H9 (cell line): ENCODE data around the gene SMIM3. TPM values are rescaled to one million over a fixed set of nuclear protein-coding genes. Genes with fewer than 3 reads are reported as not detected.

ENCODE experiments used
- DNase-seq: peaks from one replicate; pipeline ENCODE4 v3.0.0-alpha.2; 2017
- H2AFZ ChIP-seq: one replicate; pipeline ENCODE4 v1.6.1; 2013; ENCODE audit warnings: mild to moderate bottlenecking, low read length, control low read depth, moderate library complexity
- H2AK5ac ChIP-seq: 2 replicates; pipeline ENCODE4 v1.6.1; 2013; ENCODE audit warnings: low read length, control low read depth, mixed read lengths; ENCODE audit not compliant: insufficient read length
- H2BK120ac ChIP-seq: one replicate; pipeline ENCODE4 v1.6.1; 2013; ENCODE audit warnings: low read depth, mild to moderate bottlenecking, low read length, control low read depth, inconsistent platforms; ENCODE audit not compliant: poor library complexity, severe bottlenecking
- H2BK12ac ChIP-seq: 2 replicates; pipeline ENCODE4 v1.6.1; 2013; ENCODE audit warnings: low read length, control low read depth, mixed read lengths, low read depth; ENCODE audit not compliant: insufficient read length
- H2BK15ac ChIP-seq: 2 replicates; pipeline ENCODE4 v1.6.1; 2013; ENCODE audit warnings: low read depth, low read length, control low read depth
- H2BK20ac ChIP-seq: one replicate; pipeline ENCODE4 v1.6.1; 2013; ENCODE audit warnings: low read depth, mild to moderate bottlenecking, low read length, control low read depth, inconsistent platforms; ENCODE audit not compliant: poor library complexity, severe bottlenecking
- H2BK5ac ChIP-seq: 2 replicates; pipeline ENCODE4 v1.6.1; 2013; ENCODE audit warnings: low read length, control low read depth, mixed read lengths; ENCODE audit not compliant: insufficient read length
- H3K14ac ChIP-seq: 2 replicates; pipeline ENCODE4 v1.6.1; 2013; ENCODE audit warnings: low read length, control low read depth; ENCODE audit not compliant: insufficient read depth
- H3K18ac ChIP-seq: 2 replicates; pipeline ENCODE4 v1.6.1; 2013; ENCODE audit warnings: low read depth, mild to moderate bottlenecking, mixed read lengths, low read length, control low read depth; ENCODE audit not compliant: insufficient read length
- H3K23ac ChIP-seq: 2 replicates; pipeline ENCODE4 v1.6.1; 2013; ENCODE audit warnings: low read length, control low read depth, mixed read lengths, low read depth; ENCODE audit not compliant: insufficient read length
- H3K23me2 ChIP-seq: 2 replicates; pipeline ENCODE4 v1.6.1; 2013; ENCODE audit warnings: low read depth, mild to moderate bottlenecking, mixed read lengths, low read length, control low read depth; ENCODE audit not compliant: insufficient read length, poor library complexity, severe bottlenecking
- H3K27ac ChIP-seq: 2 replicates; pipeline ENCODE4 v1.5.1; 2013; ENCODE audit warnings: low read length, control low read depth, mixed read lengths, low read depth; ENCODE audit not compliant: insufficient read length
- H3K27me3 ChIP-seq: 2 replicates; pipeline ENCODE4 v1.6.1; 2013; ENCODE audit warnings: low read length, control low read depth, inconsistent platforms; ENCODE audit not compliant: insufficient read depth
- H3K4ac ChIP-seq: 2 replicates; pipeline ENCODE4 v1.6.1; 2013; ENCODE audit warnings: low read depth, mild to moderate bottlenecking, control low read depth, inconsistent platforms, low read length, moderate library complexity
- H3K4me1 ChIP-seq: 2 replicates; pipeline ENCODE4 v1.6.1; 2013; ENCODE audit warnings: low read length, control low read depth, inconsistent platforms; ENCODE audit not compliant: insufficient read depth
- H3K4me2 ChIP-seq: 2 replicates; pipeline ENCODE4 v1.6.1; 2013; ENCODE audit warnings: low read length, control low read depth, mixed read lengths; ENCODE audit not compliant: insufficient read length, insufficient read depth
- H3K56ac ChIP-seq: 2 replicates; pipeline ENCODE4 v1.6.1; 2013; ENCODE audit warnings: low read depth, mild to moderate bottlenecking, mixed read lengths, low read length, control low read depth; ENCODE audit not compliant: insufficient read length
- H3K79me1 ChIP-seq: 2 replicates; pipeline ENCODE4 v1.6.1; 2013; ENCODE audit warnings: low read depth, mild to moderate bottlenecking, moderate library complexity, low read length, control low read depth, inconsistent platforms; ENCODE audit not compliant: insufficient read depth, poor library complexity, severe bottlenecking
- H3K79me2 ChIP-seq: 2 replicates; pipeline ENCODE4 v1.6.1; 2013; ENCODE audit warnings: low read length, control low read depth, inconsistent platforms; ENCODE audit not compliant: insufficient read depth
- H3K9ac ChIP-seq: 2 replicates; pipeline ENCODE4 v1.6.1; 2013; ENCODE audit warnings: low read length, control low read depth, mixed read lengths; ENCODE audit not compliant: insufficient read length; ENCODE audit errors: extremely low read depth
- H3K9me3 ChIP-seq: one replicate; pipeline ENCODE4 v1.6.1; 2013; ENCODE audit warnings: low read depth, low read length, inconsistent platforms; ENCODE audit not compliant: control insufficient read depth
- H3T11ph ChIP-seq: one replicate; pipeline ENCODE4 v1.6.1; 2013; ENCODE audit warnings: mild to moderate bottlenecking, low read length, control low read depth, inconsistent platforms
- H4K20me1 ChIP-seq: one replicate; pipeline ENCODE4 v1.6.1; 2013; ENCODE audit not compliant: control insufficient read depth, insufficient read length, insufficient read depth
- H4K5ac ChIP-seq: 2 replicates; pipeline ENCODE4 v1.6.1; 2013; ENCODE audit warnings: low read depth, mild to moderate bottlenecking, mixed read lengths, low read length, control low read depth; ENCODE audit not compliant: insufficient read length
- H4K8ac ChIP-seq: replicated peaks from 2 replicates; pipeline ENCODE4 v1.6.1; 2013; ENCODE audit warnings: low read length, control low read depth, mixed read lengths, low read depth; ENCODE audit not compliant: insufficient read length
- H4K91ac ChIP-seq: 2 replicates; pipeline ENCODE4 v1.6.1; 2013; ENCODE audit warnings: low read depth, mild to moderate bottlenecking, moderate library complexity, mixed read lengths, low read length, control low read depth; ENCODE audit not compliant: insufficient read length
- H3K27ac Mint-ChIP-seq, 3 experiments: 2 replicates in 2 of 3; 3 replicates in 1 of 3; pipeline ENCODE4 v1.8.0; 2020 to 2021; ENCODE audit warnings: mixed read lengths in 3 of 3, mild to moderate bottlenecking in 1 of 3, moderate library complexity in 1 of 3
- H3K27me3 Mint-ChIP-seq: 2 replicates; pipeline ENCODE4 v1.8.0; 2021; ENCODE audit warnings: low read depth, mild to moderate bottlenecking, moderate library complexity, mixed read lengths
- H3K36me3 Mint-ChIP-seq, 3 experiments: 2 replicates in 2 of 3; 3 replicates in 1 of 3; pipeline ENCODE4 v1.8.0; 2020 to 2021; ENCODE audit warnings: low read depth in 3 of 3, mixed read lengths in 3 of 3; ENCODE audit not compliant: insufficient read depth in 1 of 3
- H3K4me1 Mint-ChIP-seq, 2 experiments: 2 replicates each; pipeline ENCODE4 v1.8.0; 2020; ENCODE audit warnings: mixed read lengths in 2 of 2
- H3K4me3 Mint-ChIP-seq, 2 experiments: 2 replicates in 1 of 2; 3 replicates in 1 of 2; pipeline ENCODE4 v1.8.0; 2020 to 2021; ENCODE audit warnings: mild to moderate bottlenecking in 2 of 2, mixed read lengths in 2 of 2, moderate library complexity in 1 of 2
- H3K9me3 Mint-ChIP-seq, 2 experiments: 2 replicates in 1 of 2; 3 replicates in 1 of 2; pipeline ENCODE4 v1.8.0; 2020; ENCODE audit warnings: mild to moderate bottlenecking in 2 of 2, mixed read lengths in 2 of 2, moderate library complexity in 1 of 2
- WGBS: extraction: QIAGEN DNeasy Blood & Tissue Kit; methylation state at CpG from one replicate; pipeline ENCODE4 v1.1.7; 2013; ENCODE audit warnings: missing lambda C conversion rate, low lambda C conversion rate, mixed read lengths; ENCODE audit not compliant: insufficient read length; ENCODE audit errors: extremely low coverage; 5-methylcytosine and 5-hydroxymethylcytosine counted together
- total RNA-seq: library from RNA; stranded (reverse); gene quantifications from 2 replicates; pipeline ENCODE4 v1.2.1, GENCODE V29; 2021
- TF ChIP-seq, protein P1 (sequence below): fragments of 200-600 bp; sonication (generic); conservative IDR thresholded peaks from 3 replicates; pipeline ENCODE4 v1.8.0; 2021; ENCODE audit warnings: antibody characterized with exemption, mild to moderate bottlenecking

Gene SMIM3
- total RNA-seq, 1 experiment from 2014 or later: 42.0 TPM

DNA sequence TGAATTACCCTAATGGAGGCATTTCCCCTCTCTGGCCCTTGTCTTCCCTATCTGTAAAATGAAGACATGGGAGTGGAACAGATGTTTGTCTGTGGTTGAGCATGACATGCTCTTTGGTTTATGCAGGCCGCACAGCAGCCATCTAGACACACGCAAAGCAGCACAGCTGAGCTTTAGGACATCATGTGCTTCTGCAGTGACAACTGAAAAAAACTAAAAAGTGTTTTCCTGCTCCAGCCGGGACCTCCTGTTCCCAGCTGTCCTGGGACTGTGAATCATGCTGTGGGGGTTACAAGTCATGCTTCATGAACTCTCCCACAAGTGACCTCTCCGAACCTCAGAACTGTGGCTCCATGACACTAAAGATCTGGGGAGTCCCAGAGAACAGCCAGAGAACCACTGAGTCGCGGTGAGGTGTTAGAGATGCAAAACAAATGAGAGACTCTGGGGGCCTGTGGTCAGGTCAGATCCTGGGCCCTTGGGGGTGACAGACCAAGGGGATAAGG, 1.7 kb downstream of the SMIM3 start:
- Histone ChIP-seq H3K23me2 (peaks cover 13% of the 10 kb centered on the region), H3K4me2 (peak overlapping the region; percentile 95), H2BK120ac (no peak overlapping the region), H3K4me1 (peaks cover 31% of the 10 kb centered on the region), H3K9me3 (no peaks in the 10 kb centered on the region), H3K14ac (0 out of 2 replicates have a peak overlapping the region, but pooled peaks have one; percentile 18), H3T11ph (no peak overlapping the region), H3K79me1 (no peaks in the 10 kb centered on the region), H4K5ac (peak overlapping the region; percentile 28), H3K9ac (peak overlapping the region; percentile 17), H2BK5ac (no peak overlapping the region), H3K56ac (no peak overlapping the region), H3K27me3 (peaks cover 4% of the 10 kb centered on the region; the same call in 1 of the 2 replicates), H3K18ac (peak overlapping the region; percentile 52), H2AK5ac (no peak overlapping the region), H2AFZ (no peak overlapping the region), H4K91ac (no peak overlapping the region), H4K8ac (no peak overlapping the region), H3K79me2 (peaks cover 2% of the 10 kb centered on the region; the same call in 1 of the 2 replicates), H3K23ac (no peak overlapping the region), H3K27ac (peak overlapping the region; percentile 38), H2BK20ac (no peak overlapping the region), H2BK12ac (peak overlapping the region; percentile 24), H4K20me1 (no peaks in the 10 kb centered on the region), H3K4ac (no peak overlapping the region), H2BK15ac (no peak overlapping the region)
- no peak for DNase-seq
- peak overlapping the region; percentile 60 to 94 (median 76); a peak in 6 of 7 replicates for H3K27ac Mint-ChIP-seq
- TF ChIP-seq, protein P1, sequence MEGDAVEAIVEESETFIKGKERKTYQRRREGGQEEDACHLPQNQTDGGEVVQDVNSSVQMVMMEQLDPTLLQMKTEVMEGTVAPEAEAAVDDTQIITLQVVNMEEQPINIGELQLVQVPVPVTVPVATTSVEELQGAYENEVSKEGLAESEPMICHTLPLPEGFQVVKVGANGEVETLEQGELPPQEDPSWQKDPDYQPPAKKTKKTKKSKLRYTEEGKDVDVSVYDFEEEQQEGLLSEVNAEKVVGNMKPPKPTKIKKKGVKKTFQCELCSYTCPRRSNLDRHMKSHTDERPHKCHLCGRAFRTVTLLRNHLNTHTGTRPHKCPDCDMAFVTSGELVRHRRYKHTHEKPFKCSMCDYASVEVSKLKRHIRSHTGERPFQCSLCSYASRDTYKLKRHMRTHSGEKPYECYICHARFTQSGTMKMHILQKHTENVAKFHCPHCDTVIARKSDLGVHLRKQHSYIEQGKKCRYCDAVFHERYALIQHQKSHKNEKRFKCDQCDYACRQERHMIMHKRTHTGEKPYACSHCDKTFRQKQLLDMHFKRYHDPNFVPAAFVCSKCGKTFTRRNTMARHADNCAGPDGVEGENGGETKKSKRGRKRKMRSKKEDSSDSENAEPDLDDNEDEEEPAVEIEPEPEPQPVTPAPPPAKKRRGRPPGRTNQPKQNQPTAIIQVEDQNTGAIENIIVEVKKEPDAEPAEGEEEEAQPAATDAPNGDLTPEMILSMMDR: no peak
- H3K4me3 Mint-ChIP-seq: peak overlapping the region; percentile 89 to 99
- peaks cover 21 to 24% (median 21%) of the 10 kb centered on the region in 3 experiments for H3K36me3 Mint-ChIP-seq
- H3K4me1 Mint-ChIP-seq: peaks cover 67 to 70% of the 10 kb centered on the region in 2 experiments
- no CpG with 5 or more reads among the region's 6 CpGs for WGBS
- H3K27me3 Mint-ChIP-seq: peaks cover 46% of the 10 kb centered on the region
- H3K9me3 Mint-ChIP-seq: peaks cover 2% of the 10 kb centered on the region in 2 experiments
